ENCODE measurements around the gene DSCAML1.

Gene DSCAML1

GRCh38 chr11:117545706-117546105 is 251.3 kb downstream of the DSCAML1 start:
- no peak for DNase-seq (ENCODE audit: low spot score)
- no peak overlapping the region for H3K4me3 ChIP-seq (ENCODE audit: low read length in 2 of 2)
- no peak overlapping the region for H2AK5ac ChIP-seq (ENCODE audit: low read depth, low read length)
- peaks cover 0 to 3% of the 10 kb centered on the region in 2 donors for H3K9me3 ChIP-seq (replicated peaks in 1 of 2; ENCODE audit: control insufficient read depth in 2 of 2, insufficient read depth in 1 of 2, low read depth in 1 of 2, low read length in 2 of 2)
- no peak overlapping the region for H2BK5ac ChIP-seq (ENCODE audit: low read length)
- peak overlapping the region; percentile 5 for H3K18ac ChIP-seq (ENCODE audit: low read length)
- no peak overlapping the region for H2BK12ac ChIP-seq (ENCODE audit: low read length)
- no peak overlapping the region for H3K4ac ChIP-seq (ENCODE audit: low read length)
- no CpG with 5 or more reads among the region's 12 CpGs for WGBS, 2 donors (ENCODE audit: extremely low coverage in 2 of 2, insufficient read length in 2 of 2, insufficient replicate concordance in 1 of 2)
- no peaks in the 10 kb centered on the region for H3K36me3 ChIP-seq (replicated peaks in 1 of 2; ENCODE audit: control insufficient read depth in 2 of 2, insufficient read depth in 2 of 2, low read length in 2 of 2)
- H4K91ac ChIP-seq (ENCODE audit: low read depth, low read length, poor library complexity): no peak overlapping the region
- no peak overlapping the region for H3K9ac ChIP-seq (ENCODE audit: low read depth, low read length, poor library complexity)
- no peak overlapping the region for H2AFZ ChIP-seq (ENCODE audit: low read length)
- no peaks in the 10 kb centered on the region for H3K79me1 ChIP-seq (ENCODE audit: low read depth, low read length)
- no peak overlapping the region for H3K23ac ChIP-seq (ENCODE audit: low read depth, low read length, poor library complexity)
- H2BK120ac ChIP-seq (ENCODE audit: low read depth, low read length): no peak overlapping the region
- no peak overlapping the region for H3K27ac ChIP-seq (replicated peaks; ENCODE audit: low read length)
- peaks cover 5 to 24% of the 10 kb centered on the region in 2 donors for H3K4me1 ChIP-seq (ENCODE audit: control insufficient read depth in 2 of 2, insufficient read depth in 1 of 2, low read depth in 1 of 2, low read length in 2 of 2)
- no peak overlapping the region for H2BK15ac ChIP-seq (ENCODE audit: low read length)
- no peak overlapping the region for H3K14ac ChIP-seq (ENCODE audit: low read length)
- no peak overlapping the region for H4K8ac ChIP-seq (ENCODE audit: low read depth, low read length)
- H3K27me3 ChIP-seq (ENCODE audit: control insufficient read depth in 3 of 3, insufficient read depth in 3 of 3, low read depth in 1 of 3, low read length in 3 of 3): no peaks in the 10 kb centered on the region
- H3K4me2 ChIP-seq (ENCODE audit: insufficient read depth, low read length, poor library complexity, severe bottlenecking): no peak overlapping the region

DNA sequence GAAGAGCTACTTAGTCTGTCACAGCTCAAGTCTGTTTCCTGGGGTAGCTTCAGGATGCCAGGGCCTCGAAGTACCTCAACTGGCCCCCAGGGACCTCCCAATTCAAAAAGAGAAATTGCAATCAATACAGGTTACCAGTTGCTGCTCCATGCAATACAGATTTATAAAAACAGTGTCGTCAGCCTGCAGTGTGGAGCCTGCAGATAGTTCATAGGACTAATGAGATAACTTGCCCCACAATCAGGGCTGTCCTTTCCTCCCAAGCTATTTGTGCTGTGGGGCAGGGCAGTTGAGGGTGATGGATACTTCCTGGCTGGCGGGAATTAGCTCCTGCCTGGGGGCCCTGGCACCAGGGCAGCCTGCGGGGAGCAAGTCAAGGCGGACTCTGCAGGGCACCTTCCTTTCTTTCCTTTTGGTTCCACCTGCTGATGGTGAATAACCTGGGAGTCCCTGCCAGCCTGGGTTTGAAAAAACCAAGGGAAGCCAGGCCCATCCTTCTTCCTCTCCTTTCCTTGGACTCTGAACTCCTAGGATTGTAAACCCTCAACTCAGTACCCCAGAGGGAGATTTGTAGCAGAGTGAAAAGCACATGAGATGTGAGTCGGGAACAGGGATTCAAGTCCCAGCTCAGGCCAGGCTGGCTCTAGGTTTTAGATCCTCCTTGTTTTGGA is 252.8 kb downstream of the DSCAML1 start:
- no peak overlapping the region for H3K27ac ChIP-seq (replicated peaks; ENCODE audit: low read length)

GRCh38 chr11:117541211-117541610 is 255.8 kb downstream of the DSCAML1 start:
- Histone ChIP-seq H4K8ac (ENCODE audit: low read depth, low read length) (no peak overlapping the region), H3K36me3 (replicated peaks in 1 of 2; ENCODE audit: control insufficient read depth in 2 of 2, insufficient read depth in 2 of 2, low read length in 2 of 2) (no peaks in the 10 kb centered on the region), H3K4me1 (ENCODE audit: control insufficient read depth in 2 of 2, insufficient read depth in 1 of 2, low read depth in 1 of 2, low read length in 2 of 2) (peaks cover 8 to 20% of the 10 kb centered on the region in 2 donors), H3K4ac (ENCODE audit: low read length) (no peak overlapping the region), H2BK5ac (ENCODE audit: low read length) (no peak overlapping the region), H2AK5ac (ENCODE audit: low read depth, low read length) (no peak overlapping the region), H4K91ac (ENCODE audit: low read depth, low read length, poor library complexity) (no peak overlapping the region), H3K27ac (replicated peaks; ENCODE audit: low read length) (no peak overlapping the region), H3K27me3 (ENCODE audit: control insufficient read depth in 3 of 3, insufficient read depth in 3 of 3, low read depth in 1 of 3, low read length in 3 of 3) (no peaks in the 10 kb centered on the region), H2BK12ac (ENCODE audit: low read length) (no peak overlapping the region), H3K14ac (ENCODE audit: low read length) (no peak overlapping the region), H3K9ac (ENCODE audit: low read depth, low read length, poor library complexity) (no peak overlapping the region), H3K79me1 (ENCODE audit: low read depth, low read length) (no peaks in the 10 kb centered on the region), H2AFZ (ENCODE audit: low read length) (no peak overlapping the region), H2BK15ac (ENCODE audit: low read length) (no peak overlapping the region), H3K4me2 (ENCODE audit: insufficient read depth, low read length, poor library complexity, severe bottlenecking) (no peak overlapping the region), H3K18ac (ENCODE audit: low read length) (no peak overlapping the region), H3K4me3 (ENCODE audit: low read length in 2 of 2) (no peak overlapping the region), H3K9me3 (replicated peaks in 1 of 2; ENCODE audit: control insufficient read depth in 2 of 2, insufficient read depth in 1 of 2, low read depth in 1 of 2, low read length in 2 of 2) (peaks cover 0 to 3% of the 10 kb centered on the region in 2 donors), H2BK120ac (ENCODE audit: low read depth, low read length) (no peak overlapping the region), H3K23ac (ENCODE audit: low read depth, low read length, poor library complexity) (no peak overlapping the region)
- DNase-seq (ENCODE audit: low spot score): no peak
- WGBS, 2 donors (ENCODE audit: extremely low coverage in 2 of 2, insufficient read length in 2 of 2, insufficient replicate concordance in 1 of 2): no CpG with 5 or more reads among the region's 2 CpGs

More for the DNA sequence above, 252.8 kb downstream of the DSCAML1 start:
- Histone ChIP-seq H3K4me3 (ENCODE audit: low read length in 2 of 2) (no peak overlapping the region), H2AK5ac (ENCODE audit: low read depth, low read length) (no peak overlapping the region), H3K4me2 (ENCODE audit: insufficient read depth, low read length, poor library complexity, severe bottlenecking) (no peak overlapping the region), H3K18ac (ENCODE audit: low read length) (no peak overlapping the region), H2AFZ (ENCODE audit: low read length) (no peak overlapping the region), H3K36me3 (replicated peaks in 1 of 2; ENCODE audit: control insufficient read depth in 2 of 2, insufficient read depth in 2 of 2, low read length in 2 of 2) (no peaks in the 10 kb centered on the region), H3K23ac (ENCODE audit: low read depth, low read length, poor library complexity) (no peak overlapping the region), H2BK5ac (ENCODE audit: low read length) (no peak overlapping the region), H4K91ac (ENCODE audit: low read depth, low read length, poor library complexity) (no peak overlapping the region), H3K9ac (ENCODE audit: low read depth, low read length, poor library complexity) (no peak overlapping the region), H3K79me1 (ENCODE audit: low read depth, low read length) (no peaks in the 10 kb centered on the region), H2BK12ac (ENCODE audit: low read length) (no peak overlapping the region), H3K27me3 (ENCODE audit: control insufficient read depth in 3 of 3, insufficient read depth in 3 of 3, low read depth in 1 of 3, low read length in 3 of 3) (no peaks in the 10 kb centered on the region), H3K9me3 (replicated peaks in 1 of 2; ENCODE audit: control insufficient read depth in 2 of 2, insufficient read depth in 1 of 2, low read depth in 1 of 2, low read length in 2 of 2) (peaks cover 0 to 3% of the 10 kb centered on the region in 2 donors), H2BK120ac (ENCODE audit: low read depth, low read length) (no peak overlapping the region), H3K4me1 (ENCODE audit: control insufficient read depth in 2 of 2, insufficient read depth in 1 of 2, low read depth in 1 of 2, low read length in 2 of 2) (peaks cover 5 to 24% of the 10 kb centered on the region in 2 donors), H4K8ac (ENCODE audit: low read depth, low read length) (no peak overlapping the region), H2BK15ac (ENCODE audit: low read length) (no peak overlapping the region), H3K14ac (ENCODE audit: low read length) (no peak overlapping the region), H3K4ac (ENCODE audit: low read length) (no peak overlapping the region)
- WGBS, 2 donors (ENCODE audit: extremely low coverage in 2 of 2, insufficient read length in 2 of 2, insufficient replicate concordance in 1 of 2): no CpG with 5 or more reads among the region's 6 CpGs
- DNase-seq (ENCODE audit: low spot score): no peak

GRCh38 chr11:117538263-117539135 is 258.5 kb downstream of the DSCAML1 start:
- Histone ChIP-seq H3K14ac (ENCODE audit: low read length) (no peak overlapping the region), H2BK5ac (ENCODE audit: low read length) (no peak overlapping the region), H3K27ac (replicated peaks; ENCODE audit: low read length) (no peak overlapping the region)

More at GRCh38 chr11:117538263-117539135, 258.5 kb downstream of the DSCAML1 start:
- no peak overlapping the region for H3K9ac ChIP-seq (ENCODE audit: low read depth, low read length, poor library complexity)
- peaks cover 0 to 3% (median 0%) of the 10 kb centered on the region in 3 experiments for H3K27me3 ChIP-seq (ENCODE audit: control insufficient read depth in 3 of 3, insufficient read depth in 3 of 3, low read depth in 1 of 3, low read length in 3 of 3)
- peaks cover 0 to 3% of the 10 kb centered on the region in 2 donors for H3K9me3 ChIP-seq (replicated peaks in 1 of 2; ENCODE audit: control insufficient read depth in 2 of 2, insufficient read depth in 1 of 2, low read depth in 1 of 2, low read length in 2 of 2)
- peak overlapping the region; percentile 63 for H2BK12ac ChIP-seq (ENCODE audit: low read length)
- peak overlapping the region; percentile 12 for H2BK120ac ChIP-seq (ENCODE audit: low read depth, low read length)
- H4K8ac ChIP-seq (ENCODE audit: low read depth, low read length): no peak overlapping the region
- peak overlapping the region; percentile 56 for H3K18ac ChIP-seq (ENCODE audit: low read length)
- no peak overlapping the region for H2AK5ac ChIP-seq (ENCODE audit: low read depth, low read length)
- H4K91ac ChIP-seq (ENCODE audit: low read depth, low read length, poor library complexity): no peak overlapping the region
- H2AFZ ChIP-seq (ENCODE audit: low read length): peak overlapping the region; percentile 34
- H3K23ac ChIP-seq (ENCODE audit: low read depth, low read length, poor library complexity): no peak overlapping the region
- no CpG with 5 or more reads among the region's 13 CpGs for WGBS, 2 donors (ENCODE audit: extremely low coverage in 2 of 2, insufficient read length in 2 of 2, insufficient replicate concordance in 1 of 2)
- no peaks in the 10 kb centered on the region for H3K79me1 ChIP-seq (ENCODE audit: low read depth, low read length)
- DNase-seq (ENCODE audit: low spot score): peak; percentile 27
- H3K4me2 ChIP-seq (ENCODE audit: insufficient read depth, low read length, poor library complexity, severe bottlenecking): peak overlapping the region; percentile 36
- no peaks in the 10 kb centered on the region for H3K36me3 ChIP-seq (replicated peaks in 1 of 2; ENCODE audit: control insufficient read depth in 2 of 2, insufficient read depth in 2 of 2, low read length in 2 of 2)
- no peak overlapping the region for H3K4me3 ChIP-seq (ENCODE audit: low read length in 2 of 2)
- H3K4me1 ChIP-seq (ENCODE audit: control insufficient read depth in 2 of 2, insufficient read depth in 1 of 2, low read depth in 1 of 2, low read length in 2 of 2): peaks cover 11 to 18% of the 10 kb centered on the region in 2 donors
- H2BK15ac ChIP-seq (ENCODE audit: low read length): no peak overlapping the region
- no peak overlapping the region for H3K4ac ChIP-seq (ENCODE audit: low read length)
